ENCODE measurements around the gene GRIK2. TPM values are rescaled to one million over a fixed set of nuclear protein-coding genes. Genes with fewer than 3 reads are reported as not detected.

GRIK2 gene
- total RNA-seq, 4 donors from 2014 or later, result 1.4 to 51.9 (median 9.6) TPM

- Histone ChIP-seq H3K4me3 (replicated peaks in 1 of 3) (no peak overlapping the region), H3K9me3 (no peaks in the 10 kb centered on the region), H3K27me3 (no peaks in the 10 kb centered on the region), H3K36me3 (no peaks in the 10 kb centered on the region), H3K4me1 (peaks cover 9 to 16% of the 10 kb centered on the region in 2 donors), H3K27ac (no peak overlapping the region)
- no peak for DNase-seq
- intact Hi-C loops (cut with DNase I), result no loop called here
- TF ChIP-seq POLR2A (IDR thresholded peaks at IDR 0.05), result no peak
- TF ChIP-seq CTCF (IDR thresholded peaks at IDR 0.05), result no peak
These were observed 1.8 kb downstream of the GRIK2 start for GRCh38 chr6:101395345-101395744.

GRCh38 chr6:101396548-101397173, 3.2 kb downstream of the GRIK2 start:
- Histone ChIP-seq H3K4me3 (replicated peaks in 1 of 3) (no peak overlapping the region), H3K27me3 (no peaks in the 10 kb centered on the region), H3K36me3 (no peaks in the 10 kb centered on the region), H3K9me3 (no peaks in the 10 kb centered on the region), H3K27ac (no peak overlapping the region), H3K4me1 (peaks cover 6% of the 10 kb centered on the region in 2 donors)
- no peak for TF ChIP-seq CTCF (IDR thresholded peaks at IDR 0.05)
- TF ChIP-seq POLR2A (IDR thresholded peaks at IDR 0.05), result no peak
- DNase-seq, result peak; percentile 51 to 87
- intact Hi-C loops (cut with DNase I), result no loop called here
- WGBS, 2 donors, result 1 to 3% methylated on average over 3 of the region's 3 CpGs

GRCh38 chr6:101397199-101397598, 3.7 kb downstream of the GRIK2 start:
- Histone ChIP-seq H3K4me1 (peaks cover under 1 to 4% of the 10 kb centered on the region in 2 donors), H3K36me3 (no peaks in the 10 kb centered on the region), H3K9me3 (no peaks in the 10 kb centered on the region), H3K4me3 (replicated peaks in 1 of 3) (no peak overlapping the region), H3K27me3 (no peaks in the 10 kb centered on the region), H3K27ac (no peak overlapping the region)
- WGBS, 2 donors, result 7 to 15% methylated on average over 4 of the region's 4 CpGs
- DNase-seq, result no peak
- TF ChIP-seq CTCF (IDR thresholded peaks at IDR 0.05) (no peak), POLR2A (IDR thresholded peaks at IDR 0.05) (no peak)
- intact Hi-C loops (cut with DNase I), result no loop called here

GRCh38 chr6:101398716-101399615, 5.5 kb downstream of the GRIK2 start:
- intact Hi-C loops (cut with DNase I), result no loop called here
- no peak overlapping the region for H3K27ac ChIP-seq
- peaks cover 3% of the 10 kb centered on the region for H3K27me3 ChIP-seq
- H3K9me3 ChIP-seq, result no peaks in the 10 kb centered on the region
- TF ChIP-seq POLR2A (IDR thresholded peaks at IDR 0.05) (no peak), CTCF (IDR thresholded peaks at IDR 0.05) (no peak)
- 6 to 17% methylated on average over 41 of the region's 43 CpGs for WGBS, 2 donors
- peaks cover 3 to 8% of the 10 kb centered on the region in 2 donors for H3K4me1 ChIP-seq
- H3K4me3 ChIP-seq (replicated peaks in 1 of 3), result no peak overlapping the region
- no peaks in the 10 kb centered on the region for H3K36me3 ChIP-seq
- DNase-seq, result no peak

- WGBS, 2 donors, result 4 to 22% methylated on average over 29 to 30 of the region's 30 CpGs
- no peak for DNase-seq
- TF ChIP-seq POLR2A (IDR thresholded peaks at IDR 0.05) (no peak), CTCF (IDR thresholded peaks at IDR 0.05) (no peak)
- intact Hi-C loops (cut with DNase I), result no loop called here
- Histone ChIP-seq H3K27ac (no peak overlapping the region), H3K4me1 (peaks cover 3 to 8% of the 10 kb centered on the region in 2 donors), H3K9me3 (no peaks in the 10 kb centered on the region), H3K27me3 (peaks cover 3% of the 10 kb centered on the region), H3K36me3 (no peaks in the 10 kb centered on the region), H3K4me3 (replicated peaks in 1 of 3) (no peak overlapping the region)
These were observed 6.2 kb downstream of the GRIK2 start for GRCh38 chr6:101399616-101400162.

Data from thyroid gland (tissue), 4 donors.